Measurements from ENCODE around the gene ELMOD3.
"Not testable (repeated sequence)": the region's sequence is repeated elsewhere in the genome, so short reads cannot be mapped to it uniquely, and the experiment has no call there.

The ELMOD3 gene

GRCh38 chr2:85340034-85340892 is 14.3 kb upstream of the ELMOD3 start:
- no peaks in the 10 kb centered on the region for H3K27me3 ChIP-seq (replicated peaks)
- TF ChIP-seq CTCF (IDR thresholded peaks at IDR 0.05; ENCODE audit: low read depth, low read length, missing control alignments), result no peak
- peaks cover 13% of the 10 kb centered on the region for H3K36me3 ChIP-seq (replicated peaks)
- H3K27ac ChIP-seq, result no peak overlapping the region
- no peak overlapping the region for H3K4me3 ChIP-seq (ENCODE audit: low read depth, low read length)
- no peak for DNase-seq
- in situ Hi-C loops (cut with HindIII; ENCODE audit: low pct_ligation_motif_present, low sequenced_read_pairs), result no loop called here

- H3K27me3 ChIP-seq (replicated peaks), result no peaks in the 10 kb centered on the region
- H3K27ac ChIP-seq, result no peak overlapping the region
- no peak for DNase-seq
- no peak for TF ChIP-seq CTCF (IDR thresholded peaks at IDR 0.05; ENCODE audit: low read depth, low read length, missing control alignments)
- in situ Hi-C loops (cut with HindIII; ENCODE audit: low pct_ligation_motif_present, low sequenced_read_pairs), result no loop called here
- peaks cover 22% of the 10 kb centered on the region for H3K36me3 ChIP-seq (replicated peaks)
- no peak overlapping the region for H3K4me3 ChIP-seq (ENCODE audit: low read depth, low read length)
Measured at GRCh38 chr2:85341269-85342029, 13.1 kb upstream of the ELMOD3 start.

DNA sequence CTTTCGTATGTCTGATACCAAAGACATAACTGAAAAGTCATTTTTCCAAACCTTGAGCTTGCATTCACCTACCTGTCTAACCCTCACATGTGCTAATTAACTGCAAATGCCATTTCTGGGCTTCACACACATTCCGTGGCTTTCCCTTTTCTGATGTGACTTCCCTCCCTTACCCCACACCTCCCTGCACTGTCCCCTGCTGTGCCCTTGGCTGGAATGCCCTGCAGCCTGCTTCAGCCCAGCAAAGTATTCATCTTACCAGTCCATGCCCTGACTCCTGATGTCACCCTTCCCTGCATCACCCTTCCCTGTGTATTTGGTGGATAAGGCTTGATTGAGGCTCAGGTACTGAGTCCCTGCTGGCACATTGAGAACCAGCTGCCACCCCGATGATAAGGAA is 12.4 kb upstream of the ELMOD3 start:
- H3K36me3 ChIP-seq (replicated peaks), result peaks cover 27% of the 10 kb centered on the region
- H3K4me3 ChIP-seq (ENCODE audit: low read depth, low read length), result no peak overlapping the region
- no peak for DNase-seq
- TF ChIP-seq CTCF (IDR thresholded peaks at IDR 0.05; ENCODE audit: low read depth, low read length, missing control alignments), result no peak
- in situ Hi-C loops (cut with HindIII; ENCODE audit: low pct_ligation_motif_present, low sequenced_read_pairs), result no loop called here
- no peak overlapping the region for H3K27ac ChIP-seq
- H3K27me3 ChIP-seq (replicated peaks), result no peaks in the 10 kb centered on the region

- H3K27ac ChIP-seq; in situ Hi-C loops (cut with HindIII; ENCODE audit: low pct_ligation_motif_present, low sequenced_read_pairs); DNase-seq; H3K27me3 ChIP-seq (replicated peaks); H3K4me3 ChIP-seq (ENCODE audit: low read depth, low read length): not testable (repeated sequence)
- H3K36me3 ChIP-seq (replicated peaks), result peaks cover 37% of the 10 kb centered on the region
Measured at GRCh38 chr2:85343207-85343895, 11.2 kb upstream of the ELMOD3 start.

DNA sequence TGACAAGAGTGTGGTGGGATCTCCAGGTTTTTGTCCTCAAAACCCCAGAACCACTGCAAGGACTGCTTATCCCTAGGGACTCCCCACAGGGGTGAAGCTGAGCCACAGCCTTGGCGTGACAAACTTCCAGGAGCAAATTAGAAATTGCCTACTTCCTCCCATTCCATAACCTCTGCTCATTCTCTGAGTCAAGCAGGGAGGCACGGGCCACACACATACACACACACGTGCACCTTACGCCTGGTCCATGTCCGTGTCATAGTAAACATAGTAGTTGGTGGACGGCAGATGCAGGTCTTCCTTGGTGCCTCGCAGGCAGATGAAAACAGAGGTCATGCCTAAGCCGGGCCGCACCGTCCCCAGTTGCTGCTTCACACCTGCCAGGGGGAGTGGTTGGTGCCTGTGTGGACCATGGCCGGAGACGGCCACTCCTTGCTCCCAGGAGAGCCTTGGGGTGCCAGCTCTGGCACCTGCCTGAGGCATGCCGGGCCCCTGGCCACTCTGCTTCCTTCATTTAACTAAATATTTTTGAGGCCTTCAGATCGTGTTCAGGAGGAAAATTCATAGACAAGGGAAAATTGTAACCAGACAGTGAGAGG is 10.1 kb upstream of the ELMOD3 start:
- Histone ChIP-seq H3K36me3 (replicated peaks) (peaks cover 42% of the 10 kb centered on the region), H3K27me3 (replicated peaks) (no peaks in the 10 kb centered on the region), H3K27ac (no peak overlapping the region), H3K4me3 (ENCODE audit: low read depth, low read length) (no peak overlapping the region)
- no peak for DNase-seq
- in situ Hi-C loops (cut with HindIII; ENCODE audit: low pct_ligation_motif_present, low sequenced_read_pairs), result no loop called here
- TF ChIP-seq CTCF (IDR thresholded peaks at IDR 0.05; ENCODE audit: low read depth, low read length, missing control alignments), result no peak
